Stomach (tissue), 9 donors: ENCODE results near the gene DPF3. TPM values are rescaled to one million over a fixed set of nuclear protein-coding genes. Genes with fewer than 3 reads are reported as not detected.

Experiments
- DNase-seq, 2 donors: peaks; one replicate each; pipeline versions ENCODE4 v3.0.0 to v3.0.0-alpha.2; 2013 to 2019
- H3K27ac ChIP-seq, 5 donors: fragments of 200-600 bp in 4 of 5; sonication (generic) in 4 of 5; one replicate each; pipeline ENCODE4 v1.5.1; 2013 to 2019; ENCODE audit warnings: mild to moderate bottlenecking in 1 of 5, moderate library complexity in 1 of 5
- H3K27me3 ChIP-seq, 3 donors: fragments of 200-600 bp; sonication (generic); one replicate each; pipeline ENCODE4 v1.5.1; 2017 to 2019; ENCODE audit warnings: mixed run types in 1 of 3
- H3K36me3 ChIP-seq, 4 donors: fragments of 200-600 bp; sonication (generic); 1 replicate in 3 of 4; 2 replicates in 1 of 4; pipeline ENCODE4 v1.5.1; 2016 to 2019
- H3K4me1 ChIP-seq, 4 donors: fragments of 200-600 bp; sonication (generic); one replicate each; pipeline ENCODE4 v1.5.1; 2016 to 2019
- H3K4me3 ChIP-seq, 4 donors: fragments of 200-600 bp; sonication (generic) in 3 of 4; one replicate each; pipeline ENCODE4 v1.5.1; 2016 to 2019; ENCODE audit warnings: mild to moderate bottlenecking in 1 of 4
- H3K9me3 ChIP-seq, 4 donors: fragments of 200-600 bp; sonication (generic); one replicate each; pipeline ENCODE4 v1.5.1; 2016 to 2019
- EP300 ChIP-seq: sonication (generic); formaldehyde crosslinking; IDR thresholded peaks from one replicate; pipeline ENCODE4 v1.6.1; 2017; ENCODE audit warnings: antibody characterized with exemption
- POLR2A ChIP-seq, 4 donors: fragments of 450-650 bp; IDR thresholded peaks; one replicate each; pipeline ENCODE4 v1.6.1; 2016; ENCODE audit warnings: antibody characterized with exemption in 4 of 4, control low read depth in 2 of 4, mild to moderate bottlenecking in 1 of 4, moderate library complexity in 1 of 4
- POLR2AphosphoS5 ChIP-seq, 3 donors: sonication (generic); formaldehyde crosslinking; IDR thresholded peaks; one replicate each; pipeline ENCODE4 v1.6.1; 2016; ENCODE audit warnings: antibody characterized with exemption in 3 of 3
- WGBS, 5 donors: extraction: QIAGEN DNeasy Blood & Tissue Kit in 3 of 5; methylation state at CpG; one replicate each; pipeline versions ENCODE4 v1.1.5 to v1.1.7; 2013 to 2018; 5-methylcytosine and 5-hydroxymethylcytosine counted together
- intact Hi-C: fragments of 100-400 bp; cut with DNase I; formaldehyde crosslinking; loops from one replicate; pipeline ENCODE4 v1.15.1; 2023; ENCODE audit warnings: low total_unique reads
- polyA plus RNA-seq, 3 donors: library from polyadenylated mRNA; stranded (reverse); fragments of 200-250 nt; gene quantifications; one replicate each; pipeline ENCODE4 v1.2.3, GENCODE V29; 2013
- total RNA-seq, 5 donors: library from RNA; depleted of rRNA; stranded (reverse); fragments of >200 nt; gene quantifications; one replicate each; pipeline versions ENCODE4 v1.1.0 to v1.2.3, GENCODE V29; 2014 to 2016
- TF ChIP-seq, protein P1 (sequence below), 7 experiments: fragments of 450-650 bp in 4 of 7; fragments of 200-600 bp in 3 of 7; sonication (generic) in 3 of 7; IDR thresholded peaks; one replicate each; pipeline ENCODE4 v1.5.1; 2016 to 2019; ENCODE audit warnings: antibody characterized with exemption in 7 of 7, control low read depth in 2 of 7, mild to moderate bottlenecking in 1 of 7
- donor health status: healthy with polysubstance abuse.
- donor health status: Bipolar disorder and iron deficiency.
- donor health status: healthy.

The DPF3 gene
- total and polyA plus RNA-seq, 8 donors: 0.20 to 113 (median 3.7) TPM

DNA sequence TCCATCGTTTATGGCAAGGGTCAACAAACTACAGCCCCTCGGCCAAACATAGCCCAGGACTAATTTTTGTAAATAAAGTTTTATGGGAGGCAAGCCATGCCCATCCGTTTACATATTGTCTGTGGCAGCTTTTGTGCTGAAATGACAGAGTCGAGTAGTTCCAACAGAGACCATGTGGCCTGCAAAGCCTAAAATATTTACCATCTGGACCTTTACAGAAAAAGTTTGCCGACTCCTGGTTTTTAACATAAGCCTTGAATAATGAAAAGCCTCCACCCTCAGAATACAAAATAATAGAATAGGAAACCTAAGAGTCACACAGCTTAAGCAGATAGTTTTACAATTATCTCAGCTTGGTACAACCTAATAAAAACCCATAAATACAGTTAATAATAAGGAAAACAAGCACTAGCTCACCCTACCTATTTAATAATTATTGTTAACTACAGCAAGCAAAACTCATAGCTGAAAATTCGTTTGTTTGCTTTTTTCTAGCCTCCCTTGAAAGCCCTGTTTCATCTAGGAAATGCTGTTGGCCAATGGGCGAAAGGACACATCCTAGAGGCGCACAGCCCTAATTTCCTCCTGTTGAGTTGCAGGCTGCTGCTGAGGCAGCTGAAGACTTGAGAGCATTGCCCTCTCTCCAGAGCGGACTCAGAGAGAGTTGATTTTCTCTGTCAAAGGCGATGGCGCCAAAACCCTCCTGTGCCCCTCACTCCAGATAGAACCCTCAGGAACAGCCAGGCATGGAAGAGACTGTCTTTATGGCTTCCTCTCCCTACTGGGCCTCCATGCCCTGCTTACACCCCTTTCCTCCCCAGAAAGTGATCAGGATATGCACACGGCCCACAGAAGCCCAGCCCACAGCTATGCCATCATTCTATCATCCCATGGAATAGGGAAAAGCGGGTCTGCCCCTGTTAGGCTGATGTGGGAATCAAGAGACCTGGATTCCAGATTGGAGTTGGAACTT is 107.2 kb downstream of the DPF3 start:
- TF ChIP-seq POLR2A (IDR thresholded peaks at IDR 0.05): no peak
- no peak for DNase-seq
- peaks cover 0 to 3% (median 0%) of the 10 kb centered on the region in 3 donors for H3K27me3 ChIP-seq
- 67 to 77% (median 72%) methylated on average over 13 of the region's 13 CpGs for WGBS, 5 donors
- H3K27ac ChIP-seq: no peak overlapping the region
- H3K36me3 ChIP-seq: no peaks in the 10 kb centered on the region
- intact Hi-C loops: no loop called here
- H3K4me3 ChIP-seq: no peak overlapping the region
- H3K9me3 ChIP-seq: no peaks in the 10 kb centered on the region
- no peaks in the 10 kb centered on the region for H3K4me1 ChIP-seq

DNA sequence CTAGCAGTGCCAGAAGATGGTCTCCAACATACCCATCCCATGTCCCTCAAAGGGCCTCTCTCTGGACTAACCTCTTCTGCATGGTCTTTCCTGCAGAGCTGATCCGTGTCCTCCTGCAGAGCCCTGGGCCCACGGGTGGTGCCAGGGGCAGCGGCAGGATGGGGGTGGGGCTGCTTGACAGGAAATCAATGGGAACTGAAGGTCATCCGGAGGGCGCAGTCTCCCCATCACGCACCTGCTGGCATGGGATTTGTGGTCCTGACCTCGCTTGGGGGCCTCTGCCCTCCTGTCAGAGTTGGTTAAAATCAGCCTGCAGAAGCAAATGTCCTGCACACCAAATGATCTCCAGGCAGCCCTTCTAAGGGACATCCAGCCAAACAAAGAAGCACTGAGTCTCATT is 110.2 kb downstream of the DPF3 start:
- no peak overlapping the region for H3K4me3 ChIP-seq
- H3K27me3 ChIP-seq: no peaks in the 10 kb centered on the region
- no peak for TF ChIP-seq POLR2AphosphoS5 (IDR thresholded peaks at IDR 0.05)
- TF ChIP-seq POLR2A (IDR thresholded peaks at IDR 0.05): no peak
- TF ChIP-seq, protein P1, sequence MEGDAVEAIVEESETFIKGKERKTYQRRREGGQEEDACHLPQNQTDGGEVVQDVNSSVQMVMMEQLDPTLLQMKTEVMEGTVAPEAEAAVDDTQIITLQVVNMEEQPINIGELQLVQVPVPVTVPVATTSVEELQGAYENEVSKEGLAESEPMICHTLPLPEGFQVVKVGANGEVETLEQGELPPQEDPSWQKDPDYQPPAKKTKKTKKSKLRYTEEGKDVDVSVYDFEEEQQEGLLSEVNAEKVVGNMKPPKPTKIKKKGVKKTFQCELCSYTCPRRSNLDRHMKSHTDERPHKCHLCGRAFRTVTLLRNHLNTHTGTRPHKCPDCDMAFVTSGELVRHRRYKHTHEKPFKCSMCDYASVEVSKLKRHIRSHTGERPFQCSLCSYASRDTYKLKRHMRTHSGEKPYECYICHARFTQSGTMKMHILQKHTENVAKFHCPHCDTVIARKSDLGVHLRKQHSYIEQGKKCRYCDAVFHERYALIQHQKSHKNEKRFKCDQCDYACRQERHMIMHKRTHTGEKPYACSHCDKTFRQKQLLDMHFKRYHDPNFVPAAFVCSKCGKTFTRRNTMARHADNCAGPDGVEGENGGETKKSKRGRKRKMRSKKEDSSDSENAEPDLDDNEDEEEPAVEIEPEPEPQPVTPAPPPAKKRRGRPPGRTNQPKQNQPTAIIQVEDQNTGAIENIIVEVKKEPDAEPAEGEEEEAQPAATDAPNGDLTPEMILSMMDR (IDR thresholded peaks at IDR 0.05): no peak
- no peak for TF ChIP-seq EP300
- H3K9me3 ChIP-seq: no peaks in the 10 kb centered on the region
- no peaks in the 10 kb centered on the region for H3K4me1 ChIP-seq
- H3K27ac ChIP-seq: no peak overlapping the region
- no peak for DNase-seq
- no peaks in the 10 kb centered on the region for H3K36me3 ChIP-seq
- intact Hi-C loops: no loop called here
- 41 to 81% (median 61%) methylated on average over 7 of the region's 7 CpGs for WGBS, 5 donors

DNA sequence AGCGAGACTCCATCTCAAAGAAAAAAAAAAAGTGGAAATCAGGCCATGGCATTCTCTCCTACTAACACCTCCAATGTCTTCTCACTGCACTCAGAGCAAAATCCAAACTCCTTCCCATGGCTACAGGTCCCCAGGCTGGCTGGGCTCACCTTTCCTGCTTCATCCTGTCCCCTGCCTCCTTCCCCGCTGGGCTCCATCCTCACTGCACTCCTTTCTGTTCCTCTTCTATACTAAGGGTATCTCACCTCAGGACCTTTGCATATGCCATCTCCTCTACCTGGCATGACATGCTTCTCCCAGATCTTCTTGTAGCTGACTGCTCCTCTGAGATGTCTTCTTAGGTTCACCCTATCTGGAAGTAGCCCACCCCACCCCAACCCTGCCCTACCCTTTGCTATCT is 111.1 kb downstream of the DPF3 start:
- intact Hi-C loops: no loop called here
- TF ChIP-seq POLR2AphosphoS5 (IDR thresholded peaks at IDR 0.05): no peak
- TF ChIP-seq EP300: no peak
- TF ChIP-seq, protein P1 (IDR thresholded peaks at IDR 0.05): no peak
- TF ChIP-seq POLR2A (IDR thresholded peaks at IDR 0.05): no peak
- no peaks in the 10 kb centered on the region for H3K4me1 ChIP-seq
- 82 to 100% (median 96%) methylated on average over 2 of the region's 2 CpGs for WGBS, 5 donors
- H3K9me3 ChIP-seq: peaks cover 0 to 5% (median 0%) of the 10 kb centered on the region in 4 donors
- no peak overlapping the region for H3K27ac ChIP-seq
- H3K4me3 ChIP-seq: no peak overlapping the region
- H3K36me3 ChIP-seq: no peaks in the 10 kb centered on the region
- no peaks in the 10 kb centered on the region for H3K27me3 ChIP-seq
- no peak for DNase-seq

DNA sequence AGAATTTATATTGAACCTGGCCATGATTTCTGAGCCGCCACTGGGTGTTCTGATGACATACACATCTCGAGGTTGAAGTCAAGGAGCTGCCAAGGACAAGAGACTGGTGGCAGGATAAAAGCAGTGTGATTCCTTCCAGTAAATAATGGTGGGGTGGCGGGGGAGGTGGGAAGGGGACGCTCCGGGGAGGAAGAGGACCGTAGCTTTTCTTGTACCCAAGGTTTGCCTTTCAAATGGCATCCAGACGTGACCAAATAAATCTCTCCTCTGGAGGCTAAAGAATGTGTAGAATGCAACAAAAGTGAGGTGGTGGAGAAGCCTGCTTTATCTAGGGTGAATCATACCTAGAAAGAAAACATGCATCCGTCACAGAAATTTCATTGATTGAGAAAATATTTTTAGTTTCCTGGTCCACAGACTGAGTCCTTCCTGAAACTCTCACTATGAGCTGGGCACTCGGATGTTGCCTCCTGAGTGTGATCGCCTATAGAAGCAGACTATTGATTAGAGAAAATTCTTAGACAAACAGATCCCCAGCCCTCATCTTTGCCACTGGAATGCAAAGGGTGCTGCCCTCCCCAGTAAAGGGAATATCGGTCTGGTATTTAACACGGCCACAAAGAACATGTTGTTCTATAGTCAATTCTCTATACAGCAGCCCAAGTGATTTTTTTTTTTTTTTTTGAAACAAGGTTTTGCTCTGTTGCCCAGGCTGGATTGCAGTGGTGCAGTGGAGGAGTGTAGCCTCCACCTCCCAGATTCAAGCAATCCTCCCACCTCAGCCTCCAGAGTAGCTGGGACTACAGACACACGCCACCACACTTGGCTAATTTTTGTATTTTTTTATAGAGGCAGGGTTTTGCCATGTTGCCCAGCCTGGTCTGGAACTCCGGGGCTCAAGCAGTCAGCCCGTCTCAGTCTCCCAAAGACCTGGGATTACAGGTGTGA is 112.1 kb downstream of the DPF3 start:
- no peaks in the 10 kb centered on the region for H3K4me1 ChIP-seq
- no peak overlapping the region for H3K27ac ChIP-seq
- H3K4me3 ChIP-seq: no peak overlapping the region
- H3K36me3 ChIP-seq: no peaks in the 10 kb centered on the region
- H3K27me3 ChIP-seq: no peaks in the 10 kb centered on the region
- peaks cover 0 to 8% (median 0%) of the 10 kb centered on the region in 4 donors for H3K9me3 ChIP-seq
- WGBS, 5 donors: 47 to 61% (median 54%) methylated on average over 15 of the region's 15 CpGs
- DNase-seq: no peak
- TF ChIP-seq, protein P1 (IDR thresholded peaks at IDR 0.05): no peak
- no peak for TF ChIP-seq POLR2A (IDR thresholded peaks at IDR 0.05)
- TF ChIP-seq EP300: no peak
- no peak for TF ChIP-seq POLR2AphosphoS5 (IDR thresholded peaks at IDR 0.05)
- intact Hi-C loops: no loop called here
